HEK293 (cell line): ENCODE data around the gene ERBB2.

Source experiments
- FEZF1 ChIP-seq: fragments of 450-650 bp; formaldehyde crosslinking; IDR thresholded peaks from 2 replicates; pipeline ENCODE4 v1.5.1; 2016; ENCODE audit warnings: missing biosample characterization, missing genetic modification characterization
- HOXA7 ChIP-seq: sonication (generic); formaldehyde crosslinking; IDR thresholded peaks from 2 replicates; pipeline ENCODE4 v1.8.1; 2022; ENCODE audit warnings: missing genetic modification reagents, borderline replicate concordance
- KLF9 ChIP-seq: fragments of 450-650 bp; formaldehyde crosslinking; IDR thresholded peaks from 2 replicates; pipeline ENCODE4 v1.5.1; 2016; ENCODE audit warnings: missing biosample characterization, missing genetic modification characterization, low read depth
- MEIS1 ChIP-seq: sonication (generic); formaldehyde crosslinking; IDR thresholded peaks from 2 replicates; pipeline ENCODE4 v1.8.1; 2022; ENCODE audit warnings: missing genetic modification reagents, mild to moderate bottlenecking, borderline replicate concordance
- SALL2 ChIP-seq: fragments of 450-650 bp; formaldehyde crosslinking; IDR thresholded peaks from 2 replicates; pipeline ENCODE4 v1.5.0; 2017; ENCODE audit warnings: missing biosample characterization, mild to moderate bottlenecking, missing genetic modification characterization, borderline replicate concordance
- SCRT1 ChIP-seq: fragments of 450-650 bp; formaldehyde crosslinking; IDR thresholded peaks from 2 replicates; pipeline ENCODE4 v1.5.1; 2016; ENCODE audit warnings: missing biosample characterization, missing genetic modification characterization, borderline replicate concordance
- YY1 ChIP-seq: fragments of 450-650 bp; formaldehyde crosslinking; IDR thresholded peaks from 2 replicates; pipeline ENCODE4 v1.5.1; 2018; ENCODE audit warnings: missing biosample characterization, missing genetic modification characterization
- ZBTB8A ChIP-seq: fragments of 450-650 bp; formaldehyde crosslinking; IDR thresholded peaks from 2 replicates; pipeline ENCODE4 v1.5.1; 2016; ENCODE audit warnings: missing biosample characterization, missing genetic modification characterization
- ZFP37 ChIP-seq: fragments of 450-650 bp; formaldehyde crosslinking; IDR thresholded peaks from 2 replicates; pipeline ENCODE4 v1.5.1; 2016; ENCODE audit warnings: missing biosample characterization, missing genetic modification characterization
- ZFP69B ChIP-seq: fragments of 450-650 bp; formaldehyde crosslinking; IDR thresholded peaks from 2 replicates; pipeline ENCODE4 v1.5.1; 2016; ENCODE audit warnings: missing biosample characterization, missing genetic modification characterization
- ZNF114 ChIP-seq: fragments of 450-650 bp; formaldehyde crosslinking; IDR thresholded peaks from 2 replicates; pipeline ENCODE4 v1.5.0; 2017; ENCODE audit warnings: missing biosample characterization, missing genetic modification characterization
- ZNF133 ChIP-seq: fragments of 450-650 bp; formaldehyde crosslinking; IDR thresholded peaks from 2 replicates; pipeline ENCODE4 v1.5.1; 2016; ENCODE audit warnings: missing biosample characterization, missing genetic modification characterization
- ZNF174 ChIP-seq: fragments of 450-650 bp; formaldehyde crosslinking; IDR thresholded peaks from 2 replicates; pipeline ENCODE4 v1.5.0; 2017; ENCODE audit warnings: missing biosample characterization, mild to moderate bottlenecking, missing genetic modification characterization
- ZNF24 ChIP-seq: fragments of 450-650 bp; formaldehyde crosslinking; IDR thresholded peaks from 2 replicates; pipeline ENCODE4 v1.5.1; 2016; ENCODE audit warnings: missing biosample characterization, missing genetic modification characterization
- ZNF266 ChIP-seq: fragments of 450-650 bp; formaldehyde crosslinking; IDR thresholded peaks from 2 replicates; pipeline ENCODE4 v1.5.1; 2016; ENCODE audit warnings: missing biosample characterization, missing genetic modification characterization, low read depth
- ZNF341 ChIP-seq: fragments of 450-650 bp; formaldehyde crosslinking; IDR thresholded peaks from 2 replicates; pipeline ENCODE4; 2016; ENCODE audit warnings: low read depth, missing biosample characterization, missing genetic modification characterization
- ZNF423 ChIP-seq: fragments of 450-650 bp; formaldehyde crosslinking; IDR thresholded peaks from 2 replicates; pipeline ENCODE4 v1.5.1; 2016; ENCODE audit warnings: missing biosample characterization, missing genetic modification characterization
- ZNF48 ChIP-seq: fragments of 450-650 bp; formaldehyde crosslinking; IDR thresholded peaks from 2 replicates; pipeline ENCODE4 v1.5.1; 2016; ENCODE audit warnings: missing biosample characterization, missing genetic modification characterization
- ZNF521 ChIP-seq: fragments of 450-650 bp; formaldehyde crosslinking; IDR thresholded peaks from 2 replicates; pipeline ENCODE4 v1.5.1; 2017; ENCODE audit warnings: missing biosample characterization, mild to moderate bottlenecking, missing genetic modification characterization
- ZNF530 ChIP-seq: fragments of 450-650 bp; formaldehyde crosslinking; IDR thresholded peaks from 2 replicates; pipeline ENCODE4 v1.5.1; 2016; ENCODE audit warnings: low read depth, missing biosample characterization, missing genetic modification characterization
- ZNF561 ChIP-seq: fragments of 450-650 bp; IDR thresholded peaks from 2 replicates; pipeline ENCODE4 v1.5.1; 2018; ENCODE audit warnings: missing biosample characterization, missing genetic modification characterization, borderline replicate concordance
- ZNF571 ChIP-seq: fragments of 450-650 bp; formaldehyde crosslinking; IDR thresholded peaks from 2 replicates; pipeline ENCODE4 v1.5.0; 2017; ENCODE audit warnings: missing biosample characterization, missing genetic modification characterization
- ZNF585B ChIP-seq: fragments of 450-650 bp; formaldehyde crosslinking; IDR thresholded peaks from 2 replicates; pipeline ENCODE4 v1.5.1; 2016; ENCODE audit warnings: missing biosample characterization, missing genetic modification characterization
- ZNF660 ChIP-seq: fragments of 450-650 bp; IDR thresholded peaks from 2 replicates; pipeline ENCODE4 v1.5.1; 2018; ENCODE audit warnings: missing biosample characterization, mild to moderate bottlenecking, missing genetic modification characterization
- ZNF670 ChIP-seq: fragments of 450-650 bp; formaldehyde crosslinking; IDR thresholded peaks from 2 replicates; pipeline ENCODE4 v1.5.1; 2016; ENCODE audit warnings: missing biosample characterization, missing genetic modification characterization, low read depth
- ZNF768 ChIP-seq: fragments of 450-650 bp; formaldehyde crosslinking; IDR thresholded peaks from 2 replicates; pipeline ENCODE4 v1.5.1; 2018; ENCODE audit warnings: missing biosample characterization, mild to moderate bottlenecking, missing genetic modification characterization
- ZNF777 ChIP-seq: fragments of 450-650 bp; formaldehyde crosslinking; IDR thresholded peaks from 2 replicates; pipeline ENCODE4 v1.5.1; 2017; ENCODE audit warnings: missing biosample characterization, missing genetic modification characterization, borderline replicate concordance
- ZNF791 ChIP-seq: fragments of 450-650 bp; formaldehyde crosslinking; IDR thresholded peaks from 2 replicates; pipeline ENCODE4 v1.5.1; 2016; ENCODE audit warnings: missing biosample characterization, missing genetic modification characterization
- TF ChIP-seq, protein P1 (sequence below): fragments of 450-650 bp; formaldehyde crosslinking; IDR thresholded peaks from 2 replicates; pipeline ENCODE4 v1.5.1; 2017; ENCODE audit warnings: missing biosample characterization, missing genetic modification characterization
- TF ChIP-seq, protein P2 (sequence below): fragments of 450-650 bp; formaldehyde crosslinking; IDR thresholded peaks from 2 replicates; pipeline ENCODE4 v1.5.1; 2016; ENCODE audit warnings: missing biosample characterization, missing genetic modification characterization
- TF ChIP-seq, protein P3 (sequence below): fragments of 450-650 bp; formaldehyde crosslinking; IDR thresholded peaks from 2 replicates; pipeline ENCODE4 v1.5.1; 2016; ENCODE audit warnings: missing biosample characterization, missing genetic modification characterization
- TF ChIP-seq, protein P4 (sequence below): fragments of 450-650 bp; formaldehyde crosslinking; IDR thresholded peaks from 2 replicates; pipeline ENCODE4 v1.5.1; 2016; ENCODE audit warnings: missing biosample characterization, missing genetic modification characterization
- TF ChIP-seq, protein P5 (sequence below): fragments of 450-650 bp; formaldehyde crosslinking; IDR thresholded peaks from 2 replicates; pipeline ENCODE4 v1.5.1; 2016; ENCODE audit warnings: missing biosample characterization, missing genetic modification characterization
- TF ChIP-seq, protein P6 (sequence below): fragments of 450-650 bp; formaldehyde crosslinking; IDR thresholded peaks from 2 replicates; pipeline ENCODE4 v1.5.1; 2017; ENCODE audit warnings: missing biosample characterization, mild to moderate bottlenecking, missing genetic modification characterization, moderate library complexity

ERBB2 gene

DNA sequence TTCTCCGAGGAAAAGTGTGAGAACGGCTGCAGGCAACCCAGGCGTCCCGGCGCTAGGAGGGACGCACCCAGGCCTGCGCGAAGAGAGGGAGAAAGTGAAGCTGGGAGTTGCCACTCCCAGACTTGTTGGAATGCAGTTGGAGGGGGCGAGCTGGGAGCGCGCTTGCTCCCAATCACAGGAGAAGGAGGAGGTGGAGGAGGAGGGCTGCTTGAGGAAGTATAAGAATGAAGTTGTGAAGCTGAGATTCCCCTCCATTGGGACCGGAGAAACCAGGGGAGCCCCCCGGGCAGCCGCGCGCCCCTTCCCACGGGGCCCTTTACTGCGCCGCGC lies at the start of gene ERBB2 (continued):
- TF ChIP-seq, protein P1, sequence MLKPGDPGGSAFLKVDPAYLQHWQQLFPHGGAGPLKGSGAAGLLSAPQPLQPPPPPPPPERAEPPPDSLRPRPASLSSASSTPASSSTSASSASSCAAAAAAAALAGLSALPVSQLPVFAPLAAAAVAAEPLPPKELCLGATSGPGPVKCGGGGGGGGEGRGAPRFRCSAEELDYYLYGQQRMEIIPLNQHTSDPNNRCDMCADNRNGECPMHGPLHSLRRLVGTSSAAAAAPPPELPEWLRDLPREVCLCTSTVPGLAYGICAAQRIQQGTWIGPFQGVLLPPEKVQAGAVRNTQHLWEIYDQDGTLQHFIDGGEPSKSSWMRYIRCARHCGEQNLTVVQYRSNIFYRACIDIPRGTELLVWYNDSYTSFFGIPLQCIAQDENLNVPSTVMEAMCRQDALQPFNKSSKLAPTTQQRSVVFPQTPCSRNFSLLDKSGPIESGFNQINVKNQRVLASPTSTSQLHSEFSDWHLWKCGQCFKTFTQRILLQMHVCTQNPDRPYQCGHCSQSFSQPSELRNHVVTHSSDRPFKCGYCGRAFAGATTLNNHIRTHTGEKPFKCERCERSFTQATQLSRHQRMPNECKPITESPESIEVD: no peak
- TF ChIP-seq ZFP37 (tag by site-specific recombination) (no peak), ZNF174 (tag by site-specific recombination) (no peak), ZNF133 (no peak), KLF9 (tag by site-specific recombination) (no peak), ZNF670 (tag by site-specific recombination) (no peak), ZNF266 (tag by site-specific recombination) (no peak), ZNF585B (tag by site-specific recombination) (no peak), ZNF530 (tag by site-specific recombination) (no peak), ZNF660 (tag by site-specific recombination) (no peak), ZNF423 (tag by site-specific recombination) (no peak), ZFP69B (tag by site-specific recombination) (no peak), ZNF571 (tag by site-specific recombination) (no peak), ZNF791 (tag by site-specific recombination) (no peak), ZNF114 (tag by site-specific recombination) (no peak), ZBTB8A (peak; percentile 9; the same call in 1 of the 2 replicates), ZNF521 (tag by site-specific recombination) (no peak), SALL2 (tag by site-specific recombination) (no peak), ZNF561 (peak; percentile 86), HOXA7 (no peak), ZNF24 (tag by site-specific recombination) (no peak), ZNF341 (peak; percentile 22; the same call in 1 of the 2 replicates), FEZF1 (tag by site-specific recombination) (no peak), ZNF48 (tag by site-specific recombination) (no peak), MEIS1 (CRISPR knock-in tag) (no peak), ZNF777 (no peak), SCRT1 (tag by site-specific recombination) (peak; percentile 93), ZNF768 (tag by site-specific recombination) (no peak), YY1 (tag by site-specific recombination) (no peak)
- TF ChIP-seq, protein P2, sequence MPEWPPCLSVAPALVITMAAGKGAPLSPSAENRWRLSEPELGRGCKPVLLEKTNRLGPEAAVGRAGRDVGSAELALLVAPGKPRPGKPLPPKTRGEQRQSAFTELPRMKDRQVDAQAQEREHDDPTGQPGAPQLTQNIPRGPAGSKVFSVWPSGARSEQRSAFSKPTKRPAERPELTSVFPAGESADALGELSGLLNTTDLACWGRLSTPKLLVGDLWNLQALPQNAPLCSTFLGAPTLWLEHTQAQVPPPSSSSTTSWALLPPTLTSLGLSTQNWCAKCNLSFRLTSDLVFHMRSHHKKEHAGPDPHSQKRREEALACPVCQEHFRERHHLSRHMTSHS: no peak
- TF ChIP-seq, protein P3, sequence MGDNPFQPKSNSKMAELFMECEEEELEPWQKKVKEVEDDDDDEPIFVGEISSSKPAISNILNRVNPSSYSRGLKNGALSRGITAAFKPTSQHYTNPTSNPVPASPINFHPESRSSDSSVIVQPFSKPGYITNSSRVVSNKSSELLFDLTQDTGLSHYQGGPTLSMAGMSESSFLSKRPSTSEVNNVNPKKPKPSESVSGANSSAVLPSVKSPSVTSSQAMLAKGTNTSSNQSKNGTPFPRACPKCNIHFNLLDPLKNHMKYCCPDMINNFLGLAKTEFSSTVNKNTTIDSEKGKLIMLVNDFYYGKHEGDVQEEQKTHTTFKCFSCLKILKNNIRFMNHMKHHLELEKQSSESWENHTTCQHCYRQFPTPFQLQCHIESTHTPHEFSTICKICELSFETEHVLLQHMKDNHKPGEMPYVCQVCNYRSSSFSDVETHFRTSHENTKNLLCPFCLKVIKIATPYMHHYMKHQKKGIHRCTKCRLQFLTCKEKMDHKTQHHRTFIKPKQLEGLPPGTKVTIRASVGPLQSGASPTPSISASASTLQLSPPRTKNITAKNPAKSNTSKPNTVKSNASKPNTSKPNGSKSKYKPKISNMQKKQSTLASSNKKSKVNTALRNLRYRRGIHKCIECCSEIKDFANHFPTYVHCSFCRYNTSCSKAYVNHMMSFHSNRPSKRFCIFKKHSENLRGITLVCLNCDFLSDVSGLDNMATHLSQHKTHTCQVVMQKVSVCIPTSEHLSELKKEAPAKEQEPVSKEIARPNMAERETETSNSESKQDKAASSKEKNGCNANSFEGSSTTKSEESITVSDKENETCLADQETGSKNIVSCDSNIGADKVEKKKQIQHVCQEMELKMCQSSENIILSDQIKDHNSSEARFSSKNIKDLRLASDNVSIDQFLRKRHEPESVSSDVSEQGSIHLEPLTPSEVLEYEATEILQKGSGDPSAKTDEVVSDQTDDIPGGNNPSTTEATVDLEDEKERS (tag by site-specific recombination): no peak
- TF ChIP-seq, protein P4, sequence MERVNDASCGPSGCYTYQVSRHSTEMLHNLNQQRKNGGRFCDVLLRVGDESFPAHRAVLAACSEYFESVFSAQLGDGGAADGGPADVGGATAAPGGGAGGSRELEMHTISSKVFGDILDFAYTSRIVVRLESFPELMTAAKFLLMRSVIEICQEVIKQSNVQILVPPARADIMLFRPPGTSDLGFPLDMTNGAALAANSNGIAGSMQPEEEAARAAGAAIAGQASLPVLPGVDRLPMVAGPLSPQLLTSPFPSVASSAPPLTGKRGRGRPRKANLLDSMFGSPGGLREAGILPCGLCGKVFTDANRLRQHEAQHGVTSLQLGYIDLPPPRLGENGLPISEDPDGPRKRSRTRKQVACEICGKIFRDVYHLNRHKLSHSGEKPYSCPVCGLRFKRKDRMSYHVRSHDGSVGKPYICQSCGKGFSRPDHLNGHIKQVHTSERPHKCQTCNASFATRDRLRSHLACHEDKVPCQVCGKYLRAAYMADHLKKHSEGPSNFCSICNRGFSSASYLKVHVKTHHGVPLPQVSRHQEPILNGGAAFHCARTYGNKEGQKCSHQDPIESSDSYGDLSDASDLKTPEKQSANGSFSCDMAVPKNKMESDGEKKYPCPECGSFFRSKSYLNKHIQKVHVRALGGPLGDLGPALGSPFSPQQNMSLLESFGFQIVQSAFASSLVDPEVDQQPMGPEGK (tag by site-specific recombination): peak; percentile 48; the same call in 1 of the 2 replicates
- TF ChIP-seq, protein P5, sequence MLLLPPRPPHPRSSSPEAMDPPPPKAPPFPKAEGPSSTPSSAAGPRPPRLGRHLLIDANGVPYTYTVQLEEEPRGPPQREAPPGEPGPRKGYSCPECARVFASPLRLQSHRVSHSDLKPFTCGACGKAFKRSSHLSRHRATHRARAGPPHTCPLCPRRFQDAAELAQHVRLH: no peak
- TF ChIP-seq, protein P6, sequence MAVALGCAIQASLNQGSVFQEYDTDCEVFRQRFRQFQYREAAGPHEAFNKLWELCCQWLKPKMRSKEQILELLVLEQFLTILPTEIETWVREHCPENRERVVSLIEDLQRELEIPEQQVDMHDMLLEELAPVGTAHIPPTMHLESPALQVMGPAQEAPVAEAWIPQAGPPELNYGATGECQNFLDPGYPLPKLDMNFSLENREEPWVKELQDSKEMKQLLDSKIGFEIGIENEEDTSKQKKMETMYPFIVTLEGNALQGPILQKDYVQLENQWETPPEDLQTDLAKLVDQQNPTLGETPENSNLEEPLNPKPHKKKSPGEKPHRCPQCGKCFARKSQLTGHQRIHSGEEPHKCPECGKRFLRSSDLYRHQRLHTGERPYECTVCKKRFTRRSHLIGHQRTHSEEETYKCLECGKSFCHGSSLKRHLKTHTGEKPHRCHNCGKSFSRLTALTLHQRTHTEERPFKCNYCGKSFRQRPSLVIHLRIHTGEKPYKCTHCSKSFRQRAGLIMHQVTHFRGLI: no peak
